H7 (cell line): Measurements from ENCODE around the gene AUH. TPM values are rescaled to one million over a fixed set of nuclear protein-coding genes. Genes with fewer than 3 reads are reported as not detected.

ENCODE experiments used
- DNase-seq: peaks from one replicate; pipeline ENCODE4 v3.0.0; 2012
- H3K27me3 ChIP-seq: 2 replicates; pipeline ENCODE4 v1.6.0; 2011; ENCODE audit warnings: mild to moderate bottlenecking, low read length; ENCODE audit not compliant: control insufficient read depth, insufficient read depth
- H3K36me3 ChIP-seq: replicated peaks from 2 replicates; pipeline ENCODE4 v1.5.1; 2011; ENCODE audit warnings: low read length; ENCODE audit not compliant: control insufficient read depth, insufficient read depth
- H3K4me3 ChIP-seq: 2 replicates; pipeline ENCODE4 v1.5.1; 2011; ENCODE audit warnings: low read depth, mild to moderate bottlenecking, control low read depth, low read length, moderate library complexity; ENCODE audit not compliant: insufficient read depth
- total RNA-seq: library from RNA; depleted of rRNA; stranded (reverse); fragments of >200 nt; shearing (Covaris generic); gene quantifications from 2 replicates; pipeline ENCODE4 v1.2.3, GENCODE V29; 2014

Gene AUH
- total RNA-seq, 1 experiment from 2014 or later = 24.4 TPM

- Histone ChIP-seq H3K27me3 (no peaks in the 10 kb centered on the region), H3K36me3 (no peaks in the 10 kb centered on the region), H3K4me3 (no peak overlapping the region)
- no peak for DNase-seq
These were observed 56.0 kb downstream of the AUH start for GRCh38 chr9:91305596-91306295.

- H3K36me3 ChIP-seq = no peaks in the 10 kb centered on the region
- no peaks in the 10 kb centered on the region for H3K27me3 ChIP-seq
- peak; percentile 18 for DNase-seq
- H3K4me3 ChIP-seq = no peak overlapping the region
These were observed 57.8 kb downstream of the AUH start for GRCh38 chr9:91303741-91304415.

- Histone ChIP-seq H3K36me3 (no peaks in the 10 kb centered on the region), H3K27me3 (no peaks in the 10 kb centered on the region), H3K4me3 (no peak overlapping the region)
- no peak for DNase-seq
These were observed 58.9 kb downstream of the AUH start for GRCh38 chr9:91302831-91303230.

GRCh38 chr9:91301161-91301560, 60.6 kb downstream of the AUH start:
- DNase-seq = no peak
- Histone ChIP-seq H3K27me3 (no peaks in the 10 kb centered on the region), H3K36me3 (no peaks in the 10 kb centered on the region), H3K4me3 (no peak overlapping the region)

- no peaks in the 10 kb centered on the region for H3K27me3 ChIP-seq
- no peak overlapping the region for H3K4me3 ChIP-seq
- peaks cover 2% of the 10 kb centered on the region for H3K36me3 ChIP-seq
- no peak for DNase-seq
These were observed 63.4 kb downstream of the AUH start for GRCh38 chr9:91298311-91298710.

GRCh38 chr9:91297306-91297705, 64.4 kb downstream of the AUH start:
- DNase-seq = no peak

GRCh38 chr9:91296354-91296753, 65.4 kb downstream of the AUH start:
- no peak for DNase-seq
- Histone ChIP-seq H3K36me3 (peaks cover 2% of the 10 kb centered on the region), H3K4me3 (no peak overlapping the region), H3K27me3 (no peaks in the 10 kb centered on the region)

More at GRCh38 chr9:91297306-91297705, 64.4 kb downstream of the AUH start:
- Histone ChIP-seq H3K4me3 (no peak overlapping the region), H3K27me3 (no peaks in the 10 kb centered on the region), H3K36me3 (peaks cover 2% of the 10 kb centered on the region)

- H3K27me3 ChIP-seq = no peaks in the 10 kb centered on the region
- H3K36me3 ChIP-seq = peaks cover 2% of the 10 kb centered on the region
- no peak for DNase-seq
- no peak overlapping the region for H3K4me3 ChIP-seq
These were observed 66.4 kb downstream of the AUH start for GRCh38 chr9:91295357-91295756.

- Histone ChIP-seq H3K27me3 (no peaks in the 10 kb centered on the region), H3K36me3 (peaks cover 2% of the 10 kb centered on the region), H3K4me3 (no peak overlapping the region)
- DNase-seq = no peak
These were observed 69.9 kb downstream of the AUH start for GRCh38 chr9:91291866-91292265.

- Histone ChIP-seq H3K4me3 (no peak overlapping the region), H3K36me3 (no peaks in the 10 kb centered on the region; the same call in none of the 2 replicates), H3K27me3 (no peaks in the 10 kb centered on the region)
- DNase-seq = no peak
These were observed 72.5 kb downstream of the AUH start for GRCh38 chr9:91289244-91289643.

GRCh38 chr9:91285729-91286353, 75.9 kb downstream of the AUH start:
- Histone ChIP-seq H3K36me3 (no peaks in the 10 kb centered on the region; the same call in 1 of the 2 replicates), H3K27me3 (no peaks in the 10 kb centered on the region), H3K4me3 (no peak overlapping the region)
- DNase-seq = no peak

GRCh38 chr9:91282292-91282691, 79.4 kb downstream of the AUH start:
- no peak for DNase-seq
- Histone ChIP-seq H3K36me3 (no peaks in the 10 kb centered on the region), H3K27me3 (no peaks in the 10 kb centered on the region), H3K4me3 (no peak overlapping the region)

- H3K36me3 ChIP-seq = no peaks in the 10 kb centered on the region
- DNase-seq = no peak
- no peak overlapping the region for H3K4me3 ChIP-seq
- H3K27me3 ChIP-seq = no peaks in the 10 kb centered on the region
These were observed 82.2 kb downstream of the AUH start for GRCh38 chr9:91279296-91280204.

GRCh38 chr9:91276513-91276912, 85.2 kb downstream of the AUH start:
- Histone ChIP-seq H3K4me3 (no peak overlapping the region), H3K36me3 (no peaks in the 10 kb centered on the region), H3K27me3 (no peaks in the 10 kb centered on the region)
- DNase-seq = no peak
